IMR-90 (cell line): Measurements from ENCODE around the gene NBEA.

ENCODE experiments used
- CEBPB ChIP-seq: IDR thresholded peaks from 2 replicates; pipeline ENCODE4 v1.6.1; 2012; ENCODE audit warnings: low read depth, low read length, improper control_type of control experiment
- POLR2A ChIP-seq: IDR thresholded peaks from 2 replicates; pipeline ENCODE4 v1.6.1; 2012; ENCODE audit warnings: mild to moderate bottlenecking, low read depth, low read length
- RAD21 ChIP-seq: IDR thresholded peaks from 2 replicates; pipeline ENCODE4 v1.6.1; 2012; ENCODE audit warnings: low read length, improper control_type of control experiment
- USF2 ChIP-seq: fragments of 150-350 bp; IDR thresholded peaks from 2 replicates; pipeline ENCODE4 v1.6.1; 2017; ENCODE audit warnings: mild to moderate bottlenecking, antibody characterized with exemption, low read length, low read depth
- TF ChIP-seq, protein P1 (sequence below): conservative IDR thresholded peaks from 2 replicates; pipeline ENCODE4 v1.5.1; 2012; ENCODE audit warnings: mild to moderate bottlenecking, low read depth, low read length, improper control_type of control experiment

DNA sequence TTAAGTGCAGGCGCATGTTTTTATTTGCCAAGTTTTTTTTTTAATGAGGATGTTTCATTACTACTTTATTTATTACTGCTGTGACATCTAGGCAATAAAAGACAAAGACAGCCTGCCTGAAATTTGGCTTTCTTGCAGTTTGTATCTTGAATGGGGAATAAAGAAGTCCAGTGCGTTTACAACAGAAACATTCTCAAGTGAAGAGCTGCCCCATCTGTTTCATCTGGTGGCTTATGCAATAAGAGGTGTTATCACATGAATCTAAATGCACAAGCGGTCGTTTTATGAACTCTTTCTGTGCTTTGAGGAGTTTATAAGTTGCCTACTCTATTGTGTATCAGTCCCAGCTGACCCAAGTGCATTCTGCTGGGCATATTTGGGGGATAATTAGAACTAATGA, 547.0 kb downstream of the NBEA start:
- TF ChIP-seq, protein P1, sequence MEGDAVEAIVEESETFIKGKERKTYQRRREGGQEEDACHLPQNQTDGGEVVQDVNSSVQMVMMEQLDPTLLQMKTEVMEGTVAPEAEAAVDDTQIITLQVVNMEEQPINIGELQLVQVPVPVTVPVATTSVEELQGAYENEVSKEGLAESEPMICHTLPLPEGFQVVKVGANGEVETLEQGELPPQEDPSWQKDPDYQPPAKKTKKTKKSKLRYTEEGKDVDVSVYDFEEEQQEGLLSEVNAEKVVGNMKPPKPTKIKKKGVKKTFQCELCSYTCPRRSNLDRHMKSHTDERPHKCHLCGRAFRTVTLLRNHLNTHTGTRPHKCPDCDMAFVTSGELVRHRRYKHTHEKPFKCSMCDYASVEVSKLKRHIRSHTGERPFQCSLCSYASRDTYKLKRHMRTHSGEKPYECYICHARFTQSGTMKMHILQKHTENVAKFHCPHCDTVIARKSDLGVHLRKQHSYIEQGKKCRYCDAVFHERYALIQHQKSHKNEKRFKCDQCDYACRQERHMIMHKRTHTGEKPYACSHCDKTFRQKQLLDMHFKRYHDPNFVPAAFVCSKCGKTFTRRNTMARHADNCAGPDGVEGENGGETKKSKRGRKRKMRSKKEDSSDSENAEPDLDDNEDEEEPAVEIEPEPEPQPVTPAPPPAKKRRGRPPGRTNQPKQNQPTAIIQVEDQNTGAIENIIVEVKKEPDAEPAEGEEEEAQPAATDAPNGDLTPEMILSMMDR: no peak
- TF ChIP-seq POLR2A (no peak), CEBPB (no peak), RAD21 (no peak), USF2 (no peak)
